Natural killer cell treated with Interleukin-12 subunit alpha and Interleukin-12 subunit beta and Interleukin-15 and Interleukin-18, amount 100 ng/mL, for 72 hours (primary cell): ENCODE measurements around the gene MEOX2. TPM values are rescaled to one million over a fixed set of nuclear protein-coding genes. Genes with fewer than 3 reads are reported as not detected.

Experiments used
- ATAC-seq, 2 donors: fragments of 150-1000 bp; cut with Tn5 transposase in 1 of 2; sonication (Bioruptor Pico), chemical (Tn5 transposase) in 1 of 2; 2 replicates each; pipeline ENCODE4 v1.10.0; 2021
- DNase-seq: peaks from one replicate; pipeline ENCODE4 v3.0.0; 2022; ENCODE audit warnings: low spot score
- H3K27ac Mint-ChIP-seq, 2 donors: 1 replicate in 1 of 2; 2 replicates in 1 of 2; pipeline ENCODE4 v1.8.0; 2022; ENCODE audit warnings: mixed read lengths in 2 of 2, mild to moderate bottlenecking in 1 of 2, moderate library complexity in 1 of 2
- H3K27me3 Mint-ChIP-seq, 2 donors: 1 replicate in 1 of 2; 2 replicates in 1 of 2; pipeline ENCODE4 v1.8.0; 2022; ENCODE audit warnings: mixed read lengths in 2 of 2
- H3K36me3 Mint-ChIP-seq: one replicate; pipeline ENCODE4 v1.8.0; 2022; ENCODE audit warnings: mixed read lengths
- H3K4me1 Mint-ChIP-seq, 2 donors: 1 replicate in 1 of 2; 2 replicates in 1 of 2; pipeline ENCODE4 v1.8.0; 2022; ENCODE audit warnings: low read depth in 2 of 2, mixed read lengths in 2 of 2, mild to moderate bottlenecking in 1 of 2
- H3K4me3 Mint-ChIP-seq: one replicate; pipeline ENCODE4 v1.8.0; 2022; ENCODE audit warnings: mixed read lengths
- H3K9me3 Mint-ChIP-seq: 2 replicates; pipeline ENCODE4 v1.8.0; 2022; ENCODE audit warnings: mixed read lengths
- total RNA-seq, 2 donors: library from RNA; stranded (reverse); gene quantifications; one replicate each; pipeline ENCODE4 v1.2.3, GENCODE V29; 2022

The MEOX2 gene
- total RNA-seq, 2 donors from 2014 or later = not detected

- H3K9me3 Mint-ChIP-seq = no peaks in the 10 kb centered on the region
- no peak overlapping the region for H3K27ac Mint-ChIP-seq
- no peaks in the 10 kb centered on the region for H3K36me3 Mint-ChIP-seq
- ATAC-seq (no peak), DNase-seq (no peak)
- no peaks in the 10 kb centered on the region for H3K4me1 Mint-ChIP-seq
- peaks cover 20 to 23% of the 10 kb centered on the region in 2 donors for H3K27me3 Mint-ChIP-seq
- H3K4me3 Mint-ChIP-seq = no peak overlapping the region
Observed at GRCh38 chr7:15686957-15687545, 568 bp upstream of the MEOX2 start.

- H3K4me1 Mint-ChIP-seq = no peaks in the 10 kb centered on the region
- no peaks in the 10 kb centered on the region for H3K9me3 Mint-ChIP-seq
- DNase-seq (no peak), ATAC-seq (peak in 1 of 2 donors; percentile 41)
- peaks cover 20 to 23% of the 10 kb centered on the region in 2 donors for H3K27me3 Mint-ChIP-seq
- no peak overlapping the region for H3K27ac Mint-ChIP-seq
- no peaks in the 10 kb centered on the region for H3K36me3 Mint-ChIP-seq
- H3K4me3 Mint-ChIP-seq = no peak overlapping the region
Observed at GRCh38 chr7:15685358-15686294, 857 bp downstream of the MEOX2 start.

GRCh38 chr7:15684871-15685270 lies 1.6 kb downstream of the MEOX2 start:
- Mint-ChIP-seq H3K27ac (no peak overlapping the region), H3K9me3 (no peaks in the 10 kb centered on the region), H3K36me3 (no peaks in the 10 kb centered on the region), H3K27me3 (peaks cover 20 to 23% of the 10 kb centered on the region in 2 donors), H3K4me3 (no peak overlapping the region), H3K4me1 (no peaks in the 10 kb centered on the region)
- ATAC-seq = no peak
- DNase-seq = no peak

GRCh38 chr7:15684111-15684800 lies 2.2 kb downstream of the MEOX2 start:
- ATAC-seq = no peak
- no peak for DNase-seq
- no peaks in the 10 kb centered on the region for H3K36me3 Mint-ChIP-seq
- no peaks in the 10 kb centered on the region for H3K4me1 Mint-ChIP-seq
- H3K27ac Mint-ChIP-seq = no peak overlapping the region
- H3K4me3 Mint-ChIP-seq = no peak overlapping the region
- peaks cover 20 to 23% of the 10 kb centered on the region in 2 donors for H3K27me3 Mint-ChIP-seq
- no peaks in the 10 kb centered on the region for H3K9me3 Mint-ChIP-seq

DNA sequence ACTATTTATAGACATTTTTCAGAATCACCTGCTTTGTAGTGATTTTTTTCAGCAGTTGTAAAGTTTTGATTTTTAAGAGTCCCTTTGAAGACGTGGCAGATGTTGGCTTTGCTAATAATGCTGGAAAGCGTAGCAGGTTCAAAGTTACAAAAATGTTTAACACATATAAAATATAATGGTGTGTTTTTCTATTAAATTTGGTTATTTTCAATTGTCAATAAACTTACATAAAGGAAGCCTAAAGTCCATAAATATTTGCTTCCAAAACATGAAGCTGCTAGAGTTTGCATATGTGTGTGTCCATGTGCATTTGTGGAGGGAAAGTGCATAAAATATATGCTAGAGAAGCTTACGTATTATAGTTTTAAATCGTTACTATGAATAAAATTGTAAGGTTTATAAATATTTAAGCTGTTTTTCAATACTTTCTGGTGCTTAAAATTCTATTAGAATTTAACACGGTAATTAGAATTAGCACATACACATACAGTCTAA lies 3.7 kb downstream of the MEOX2 start:
- Mint-ChIP-seq H3K27ac (no peak overlapping the region), H3K9me3 (no peaks in the 10 kb centered on the region), H3K27me3 (peaks cover 14 to 15% of the 10 kb centered on the region in 2 donors), H3K36me3 (no peaks in the 10 kb centered on the region), H3K4me1 (no peaks in the 10 kb centered on the region), H3K4me3 (no peak overlapping the region)
- ATAC-seq (no peak), DNase-seq (no peak)

DNA sequence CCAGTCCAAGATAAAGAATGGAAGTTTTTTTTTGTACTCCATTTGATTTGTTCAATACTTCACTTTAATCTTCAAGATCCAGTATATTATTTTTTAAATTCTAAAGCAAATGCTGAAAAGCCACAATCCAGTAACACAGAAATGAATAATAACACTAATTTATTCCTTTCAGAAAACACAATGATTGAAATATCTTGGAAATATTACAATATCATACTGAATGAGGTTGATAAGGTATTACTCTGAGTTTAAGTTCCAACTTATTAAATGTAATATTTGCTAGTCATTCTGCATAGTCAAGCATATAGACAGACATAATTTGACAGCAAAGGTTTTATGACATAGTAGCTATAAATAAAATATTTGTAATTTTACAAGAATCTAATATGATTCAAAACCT lies 4.4 kb downstream of the MEOX2 start:
- H3K36me3 Mint-ChIP-seq = no peaks in the 10 kb centered on the region
- H3K9me3 Mint-ChIP-seq = no peaks in the 10 kb centered on the region
- no peak for ATAC-seq

DNA sequence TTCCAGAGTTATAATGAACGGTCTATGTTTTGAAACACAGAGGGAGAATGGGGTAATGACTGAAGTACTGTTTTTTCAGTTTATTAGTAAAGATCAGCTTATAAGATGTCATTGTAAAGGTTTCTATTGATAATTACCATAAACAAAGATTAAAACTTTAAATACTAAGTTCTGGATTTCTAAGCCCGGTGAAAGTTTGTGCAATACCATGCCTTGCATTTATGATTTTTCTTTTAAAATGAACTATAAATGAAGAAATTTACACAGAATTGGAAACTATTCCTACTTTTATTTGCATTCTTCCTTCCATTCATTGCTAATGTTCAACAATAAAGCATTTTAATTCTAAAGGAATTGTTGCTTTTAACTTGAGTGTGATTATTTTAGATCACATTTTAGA lies 4.9 kb downstream of the MEOX2 start:
- DNase-seq = no peak
- no peaks in the 10 kb centered on the region for H3K4me1 Mint-ChIP-seq
- no peaks in the 10 kb centered on the region for H3K36me3 Mint-ChIP-seq
- H3K27me3 Mint-ChIP-seq = peaks cover 9 to 11% of the 10 kb centered on the region in 2 donors
- H3K9me3 Mint-ChIP-seq = no peaks in the 10 kb centered on the region
- H3K4me3 Mint-ChIP-seq = no peak overlapping the region
- ATAC-seq = no peak
- no peak overlapping the region for H3K27ac Mint-ChIP-seq

More for the DNA sequence above, 4.4 kb downstream of the MEOX2 start:
- H3K4me3 Mint-ChIP-seq = no peak overlapping the region
- H3K27me3 Mint-ChIP-seq = peaks cover 9 to 11% of the 10 kb centered on the region in 2 donors
- DNase-seq = no peak
- no peak overlapping the region for H3K27ac Mint-ChIP-seq
- no peaks in the 10 kb centered on the region for H3K4me1 Mint-ChIP-seq

DNA sequence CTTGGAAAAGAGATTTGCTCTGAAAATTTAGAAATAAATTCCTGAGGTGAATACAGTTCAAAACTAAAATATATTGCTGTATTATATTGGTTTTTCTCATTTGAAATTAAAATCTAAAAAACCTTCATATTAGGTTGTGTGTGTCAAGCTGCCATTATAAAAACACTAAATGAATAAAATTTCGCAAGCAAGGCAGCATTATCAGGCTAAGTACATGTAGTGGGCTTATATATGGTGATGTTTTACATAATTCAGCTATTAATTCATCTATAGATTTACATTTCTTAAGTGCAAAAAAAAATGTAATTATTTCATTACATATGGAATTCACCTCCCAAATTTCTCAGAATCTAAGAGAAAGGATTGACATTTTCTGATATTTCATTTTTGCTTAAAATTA lies 5.3 kb downstream of the MEOX2 start:
- DNase-seq = no peak
- Mint-ChIP-seq H3K36me3 (no peaks in the 10 kb centered on the region), H3K4me3 (no peak overlapping the region), H3K9me3 (no peaks in the 10 kb centered on the region), H3K27ac (no peak overlapping the region), H3K4me1 (no peaks in the 10 kb centered on the region), H3K27me3 (peaks cover 6 to 9% of the 10 kb centered on the region in 2 donors)
- ATAC-seq = no peak

- H3K9me3 Mint-ChIP-seq = no peaks in the 10 kb centered on the region
- H3K4me1 Mint-ChIP-seq = no peaks in the 10 kb centered on the region
Observed at GRCh38 chr7:15680446-15680845, 6.0 kb downstream of the MEOX2 start.

DNA sequence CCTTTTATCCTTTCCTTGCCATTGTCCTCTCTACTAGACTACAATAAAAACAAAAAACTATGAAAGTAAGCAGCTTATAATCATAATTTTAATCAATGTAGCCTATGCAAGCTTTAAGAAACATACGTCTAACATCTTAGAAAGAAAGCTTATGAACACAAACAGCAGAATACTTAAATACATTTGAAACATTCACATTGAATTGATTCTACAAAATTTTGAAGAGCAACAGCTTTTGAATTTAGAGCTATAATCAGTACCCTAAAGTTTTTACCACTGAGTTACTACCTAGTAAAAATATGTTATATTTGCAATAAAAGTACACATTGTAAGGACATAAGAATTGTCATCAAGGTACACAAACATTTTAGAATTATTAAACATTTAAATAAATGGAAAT lies 7.2 kb downstream of the MEOX2 start:
- DNase-seq (no peak), ATAC-seq (no peak)
- no peaks in the 10 kb centered on the region for H3K27me3 Mint-ChIP-seq
- H3K4me1 Mint-ChIP-seq = no peaks in the 10 kb centered on the region
- no peak overlapping the region for H3K27ac Mint-ChIP-seq
- no peak overlapping the region for H3K4me3 Mint-ChIP-seq
- H3K36me3 Mint-ChIP-seq = no peaks in the 10 kb centered on the region
- H3K9me3 Mint-ChIP-seq = no peaks in the 10 kb centered on the region

More at GRCh38 chr7:15680446-15680845, 6.0 kb downstream of the MEOX2 start:
- Mint-ChIP-seq H3K27me3 (peaks cover 0 to 2% of the 10 kb centered on the region in 2 donors), H3K4me3 (no peak overlapping the region), H3K36me3 (no peaks in the 10 kb centered on the region), H3K27ac (no peak overlapping the region)
- ATAC-seq (no peak), DNase-seq (no peak)

GRCh38 chr7:15678653-15679052 lies 7.8 kb downstream of the MEOX2 start:
- no peak overlapping the region for H3K27ac Mint-ChIP-seq
- H3K4me3 Mint-ChIP-seq = no peak overlapping the region
- DNase-seq (no peak), ATAC-seq (no peak)
- no peaks in the 10 kb centered on the region for H3K4me1 Mint-ChIP-seq
- no peaks in the 10 kb centered on the region for H3K27me3 Mint-ChIP-seq
- peaks cover 3% of the 10 kb centered on the region for H3K9me3 Mint-ChIP-seq
- no peaks in the 10 kb centered on the region for H3K36me3 Mint-ChIP-seq

DNA sequence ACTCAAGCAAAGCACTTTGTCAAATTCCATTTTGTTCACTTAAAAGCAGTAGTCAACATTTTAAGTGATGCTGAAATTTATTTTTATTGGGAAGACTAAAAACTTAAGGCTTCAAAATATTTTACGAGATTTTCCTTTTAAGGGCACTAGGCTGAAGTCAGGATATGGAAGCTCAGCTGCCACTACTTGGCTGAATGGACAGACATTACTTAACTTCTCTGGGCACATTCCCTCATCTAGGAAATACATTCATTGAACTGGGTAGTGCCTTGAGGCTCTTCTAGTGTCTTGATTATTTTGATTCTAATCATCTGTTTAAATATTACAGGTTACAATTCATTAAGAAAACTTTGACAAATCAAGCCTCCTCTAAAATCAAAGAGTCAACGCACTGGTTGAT lies 11.1 kb downstream of the MEOX2 start:
- Mint-ChIP-seq H3K4me3 (no peak overlapping the region), H3K27ac (no peak overlapping the region), H3K9me3 (peaks cover 10% of the 10 kb centered on the region), H3K4me1 (no peaks in the 10 kb centered on the region), H3K27me3 (no peaks in the 10 kb centered on the region), H3K36me3 (no peaks in the 10 kb centered on the region)
- DNase-seq (no peak), ATAC-seq (no peak)

DNA sequence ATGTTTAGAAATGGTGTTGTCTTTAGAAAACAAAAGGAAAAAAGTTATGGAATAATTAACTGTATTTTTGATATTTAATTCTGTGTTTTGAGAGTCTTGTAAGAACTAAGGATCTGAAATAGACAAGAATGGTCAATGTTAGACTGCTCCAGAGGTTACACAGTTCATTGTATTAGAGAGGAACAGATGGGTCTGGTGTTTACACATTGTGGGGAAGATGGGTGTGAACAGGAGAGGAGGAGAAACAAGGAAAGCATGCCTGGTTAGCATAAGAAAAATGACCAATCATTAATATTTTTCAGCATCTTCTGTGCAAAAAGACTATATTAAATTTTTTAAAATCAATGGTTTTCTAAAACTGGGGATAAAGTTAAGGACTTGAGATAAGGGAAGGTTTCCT lies 11.9 kb downstream of the MEOX2 start:
- Mint-ChIP-seq H3K36me3 (no peaks in the 10 kb centered on the region), H3K27ac (no peak overlapping the region), H3K27me3 (no peaks in the 10 kb centered on the region), H3K4me1 (no peaks in the 10 kb centered on the region), H3K4me3 (no peak overlapping the region), H3K9me3 (peaks cover 15% of the 10 kb centered on the region)
- DNase-seq = no peak
- no peak for ATAC-seq
